PC-9 (cell line): ENCODE data around the gene MYH14.

ENCODE experiments used
- EZH2 ChIP-seq: fragments of 200-600 bp; sonication (generic); IDR thresholded peaks from 2 replicates; pipeline ENCODE4 v1.8.0; 2017; ENCODE audit warnings: antibody characterized with exemption, low read depth
- TF ChIP-seq, protein P1 (sequence below): fragments of 200-600 bp; sonication (generic); conservative IDR thresholded peaks from 2 replicates; pipeline ENCODE4 v1.6.1; 2017; ENCODE audit warnings: mixed run types, antibody characterized with exemption, mild to moderate bottlenecking, moderate library complexity

DNA sequence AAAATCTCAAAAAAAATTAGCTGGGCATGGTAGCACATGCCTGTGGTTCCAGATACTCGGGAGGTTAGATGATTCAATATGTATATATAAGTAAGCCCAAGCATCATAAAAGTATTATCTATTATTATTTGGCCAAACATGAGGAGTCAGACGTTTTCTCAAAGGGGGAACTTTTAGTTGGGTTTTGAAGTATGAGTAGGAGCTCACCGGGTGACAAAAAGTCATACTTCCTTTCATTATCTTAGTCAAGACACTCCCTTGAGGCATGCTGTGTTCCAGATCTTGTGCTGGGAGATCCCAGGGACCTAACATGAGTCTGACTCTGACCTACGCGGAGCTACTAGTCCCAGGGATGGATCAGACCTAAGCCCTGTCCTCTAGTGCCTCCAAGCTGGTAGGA is 8.2 kb upstream of the MYH14 start:
- TF ChIP-seq, protein P1, sequence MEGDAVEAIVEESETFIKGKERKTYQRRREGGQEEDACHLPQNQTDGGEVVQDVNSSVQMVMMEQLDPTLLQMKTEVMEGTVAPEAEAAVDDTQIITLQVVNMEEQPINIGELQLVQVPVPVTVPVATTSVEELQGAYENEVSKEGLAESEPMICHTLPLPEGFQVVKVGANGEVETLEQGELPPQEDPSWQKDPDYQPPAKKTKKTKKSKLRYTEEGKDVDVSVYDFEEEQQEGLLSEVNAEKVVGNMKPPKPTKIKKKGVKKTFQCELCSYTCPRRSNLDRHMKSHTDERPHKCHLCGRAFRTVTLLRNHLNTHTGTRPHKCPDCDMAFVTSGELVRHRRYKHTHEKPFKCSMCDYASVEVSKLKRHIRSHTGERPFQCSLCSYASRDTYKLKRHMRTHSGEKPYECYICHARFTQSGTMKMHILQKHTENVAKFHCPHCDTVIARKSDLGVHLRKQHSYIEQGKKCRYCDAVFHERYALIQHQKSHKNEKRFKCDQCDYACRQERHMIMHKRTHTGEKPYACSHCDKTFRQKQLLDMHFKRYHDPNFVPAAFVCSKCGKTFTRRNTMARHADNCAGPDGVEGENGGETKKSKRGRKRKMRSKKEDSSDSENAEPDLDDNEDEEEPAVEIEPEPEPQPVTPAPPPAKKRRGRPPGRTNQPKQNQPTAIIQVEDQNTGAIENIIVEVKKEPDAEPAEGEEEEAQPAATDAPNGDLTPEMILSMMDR: no peak
- TF ChIP-seq EZH2: no peak
